Activated T-cell treated with anti-CD3 and anti-CD28 coated beads for 4 hours (primary cell): ENCODE results near the gene KRCC1.
"Not testable (repeated sequence)": the region's sequence is repeated elsewhere in the genome, so short reads cannot be mapped to it uniquely, and the experiment has no call there.

ENCODE experiments used
- DNase-seq: peaks from one replicate; pipeline ENCODE4 v3.0.0-alpha.2; 2020

KRCC1 gene

GRCh38 chr2:87994304-87994850 lies 61.2 kb downstream of the KRCC1 start:
- not testable (repeated sequence) for DNase-seq

- DNase-seq: not testable (repeated sequence)
Observed at GRCh38 chr2:87992569-87992968, 63.0 kb downstream of the KRCC1 start.

GRCh38 chr2:87987473-87987872 lies 68.1 kb downstream of the KRCC1 start:
- not testable (repeated sequence) for DNase-seq

GRCh38 chr2:87985902-87986301 lies 69.7 kb downstream of the KRCC1 start:
- DNase-seq: not testable (repeated sequence)

GRCh38 chr2:87981182-87981581 lies 74.4 kb downstream of the KRCC1 start:
- DNase-seq: not testable (repeated sequence)
